Peyer's patch (tissue), 4 donors: ENCODE results near the gene ATF6. TPM values are rescaled to one million over a fixed set of nuclear protein-coding genes. Genes with fewer than 3 reads are reported as not detected.

Experiments
- DNase-seq, 3 donors: peaks; one replicate each; pipeline ENCODE4 v3.0.0-alpha.2; 2017 to 2019
- H3K27ac ChIP-seq, 4 donors: fragments of 200-600 bp; sonication (generic); one replicate each; pipeline ENCODE4 v1.5.1; 2016 to 2019
- H3K27me3 ChIP-seq, 2 donors: fragments of 200-600 bp; sonication (generic); one replicate each; pipeline ENCODE4 v1.5.1; 2019
- H3K36me3 ChIP-seq, 3 donors: fragments of 200-600 bp; sonication (generic); one replicate each; pipeline ENCODE4 v1.5.1; 2016 to 2019
- H3K4me1 ChIP-seq, 4 donors: fragments of 200-600 bp; sonication (generic); one replicate each; pipeline ENCODE4 v1.5.1; 2016 to 2019
- H3K4me3 ChIP-seq, 4 donors: fragments of 200-600 bp; sonication (generic); 1 replicate in 3 of 4; 2 replicates in 1 of 4; pipeline ENCODE4 v1.5.1; 2016 to 2019; ENCODE audit warnings: mild to moderate bottlenecking in 1 of 4
- H3K9me3 ChIP-seq, 4 donors: fragments of 200-600 bp; sonication (generic); one replicate each; pipeline ENCODE4 v1.5.1; 2016 to 2019; ENCODE audit warnings: mild to moderate bottlenecking in 1 of 4
- CTCF ChIP-seq, 6 experiments: fragments of 450-650 bp in 4 of 6; fragments of 200-600 bp in 2 of 6; sonication (generic) in 1 of 6; IDR thresholded peaks; one replicate each; pipeline ENCODE4 v1.5.1; 2017 to 2019; ENCODE audit warnings: antibody characterized with exemption in 6 of 6, mild to moderate bottlenecking in 3 of 6, moderate library complexity in 1 of 6
- POLR2A ChIP-seq, 2 donors: fragments of 450-650 bp; IDR thresholded peaks; one replicate each; pipeline ENCODE4 v1.5.1; 2017; ENCODE audit warnings: antibody characterized with exemption in 2 of 2, mild to moderate bottlenecking in 2 of 2, moderate library complexity in 2 of 2
- total RNA-seq, 4 donors: library from RNA; depleted of rRNA; stranded (reverse); fragments of >200 nt; gene quantifications; one replicate each; pipeline ENCODE4 v1.1.0, GENCODE V29; 2016

Gene ATF6
- total RNA-seq, 4 donors from 2014 or later = 15.5 to 21.4 (median 20.8) TPM

GRCh38 chr1:161778522-161778921 lies 12.4 kb downstream of the ATF6 start:
- DNase-seq = no peak
- no peaks in the 10 kb centered on the region for H3K27me3 ChIP-seq
- TF ChIP-seq CTCF (IDR thresholded peaks at IDR 0.05) (no peak), POLR2A (IDR thresholded peaks at IDR 0.05) (no peak)
- H3K4me1 ChIP-seq = no peaks in the 10 kb centered on the region
- no peak overlapping the region for H3K4me3 ChIP-seq
- peaks cover 0 to 15% (median 0%) of the 10 kb centered on the region in 3 donors for H3K36me3 ChIP-seq
- H3K27ac ChIP-seq = peak overlapping the region in 1 of 4 donors; percentile 6
- no peaks in the 10 kb centered on the region for H3K9me3 ChIP-seq

GRCh38 chr1:161779393-161779792 lies 13.3 kb downstream of the ATF6 start:
- DNase-seq = no peak
- H3K4me1 ChIP-seq = no peaks in the 10 kb centered on the region
- H3K27me3 ChIP-seq = no peaks in the 10 kb centered on the region
- no peak for TF ChIP-seq CTCF (IDR thresholded peaks at IDR 0.05)
- TF ChIP-seq POLR2A (IDR thresholded peaks at IDR 0.05) = no peak
- H3K27ac ChIP-seq = no peak overlapping the region
- H3K4me3 ChIP-seq = no peak overlapping the region
- H3K9me3 ChIP-seq = no peaks in the 10 kb centered on the region
- H3K36me3 ChIP-seq = peaks cover 0 to 24% (median 0%) of the 10 kb centered on the region in 3 donors

GRCh38 chr1:161781995-161782394 lies 15.9 kb downstream of the ATF6 start:
- peaks cover 0 to 48% (median 0%) of the 10 kb centered on the region in 3 donors for H3K36me3 ChIP-seq

GRCh38 chr1:161782886-161783285 lies 16.8 kb downstream of the ATF6 start:
- no peak for DNase-seq
- Histone ChIP-seq H3K36me3 (peaks cover 0 to 53% (median 0%) of the 10 kb centered on the region in 3 donors), H3K9me3 (no peaks in the 10 kb centered on the region)

More at GRCh38 chr1:161781995-161782394, 15.9 kb downstream of the ATF6 start:
- H3K27me3 ChIP-seq = no peaks in the 10 kb centered on the region
- TF ChIP-seq CTCF (IDR thresholded peaks at IDR 0.05) (no peak), POLR2A (IDR thresholded peaks at IDR 0.05) (no peak)
- no peak overlapping the region for H3K4me3 ChIP-seq
- no peaks in the 10 kb centered on the region for H3K9me3 ChIP-seq
- no peaks in the 10 kb centered on the region for H3K4me1 ChIP-seq
- H3K27ac ChIP-seq = no peak overlapping the region
- DNase-seq = no peak

GRCh38 chr1:161784968-161785367 lies 18.8 kb downstream of the ATF6 start:
- Histone ChIP-seq H3K9me3 (no peaks in the 10 kb centered on the region), H3K27ac (no peak overlapping the region), H3K36me3 (peaks cover 0 to 71% (median 0%) of the 10 kb centered on the region in 3 donors), H3K4me1 (no peaks in the 10 kb centered on the region), H3K27me3 (no peaks in the 10 kb centered on the region), H3K4me3 (no peak overlapping the region)
- TF ChIP-seq CTCF (IDR thresholded peaks at IDR 0.05) (no peak), POLR2A (IDR thresholded peaks at IDR 0.05) (no peak)
- DNase-seq = no peak

More at GRCh38 chr1:161782886-161783285, 16.8 kb downstream of the ATF6 start:
- Histone ChIP-seq H3K27ac (no peak overlapping the region), H3K27me3 (no peaks in the 10 kb centered on the region), H3K4me3 (no peak overlapping the region), H3K4me1 (no peaks in the 10 kb centered on the region)
- TF ChIP-seq CTCF (IDR thresholded peaks at IDR 0.05) (no peak), POLR2A (IDR thresholded peaks at IDR 0.05) (no peak)

GRCh38 chr1:161787355-161787754 lies 21.2 kb downstream of the ATF6 start:
- DNase-seq = no peak
- no peaks in the 10 kb centered on the region for H3K9me3 ChIP-seq
- peaks cover 0 to 75% (median 0%) of the 10 kb centered on the region in 3 donors for H3K36me3 ChIP-seq

More at GRCh38 chr1:161787355-161787754, 21.2 kb downstream of the ATF6 start:
- H3K4me1 ChIP-seq = no peaks in the 10 kb centered on the region
- H3K27me3 ChIP-seq = no peaks in the 10 kb centered on the region
- no peak overlapping the region for H3K27ac ChIP-seq
- TF ChIP-seq CTCF (IDR thresholded peaks at IDR 0.05) (no peak), POLR2A (IDR thresholded peaks at IDR 0.05) (no peak)
- no peak overlapping the region for H3K4me3 ChIP-seq
